GM04504 (cell line): ENCODE results near the gene TPST1.
"Not testable (repeated sequence)": the region's sequence is repeated elsewhere in the genome, so short reads cannot be mapped to it uniquely, and the experiment has no call there.

Experiments
- DNase-seq: peaks from one replicate; pipeline ENCODE4 v3.0.0-alpha.2; 2012; ENCODE audit warnings: low read depth

The TPST1 gene

DNA sequence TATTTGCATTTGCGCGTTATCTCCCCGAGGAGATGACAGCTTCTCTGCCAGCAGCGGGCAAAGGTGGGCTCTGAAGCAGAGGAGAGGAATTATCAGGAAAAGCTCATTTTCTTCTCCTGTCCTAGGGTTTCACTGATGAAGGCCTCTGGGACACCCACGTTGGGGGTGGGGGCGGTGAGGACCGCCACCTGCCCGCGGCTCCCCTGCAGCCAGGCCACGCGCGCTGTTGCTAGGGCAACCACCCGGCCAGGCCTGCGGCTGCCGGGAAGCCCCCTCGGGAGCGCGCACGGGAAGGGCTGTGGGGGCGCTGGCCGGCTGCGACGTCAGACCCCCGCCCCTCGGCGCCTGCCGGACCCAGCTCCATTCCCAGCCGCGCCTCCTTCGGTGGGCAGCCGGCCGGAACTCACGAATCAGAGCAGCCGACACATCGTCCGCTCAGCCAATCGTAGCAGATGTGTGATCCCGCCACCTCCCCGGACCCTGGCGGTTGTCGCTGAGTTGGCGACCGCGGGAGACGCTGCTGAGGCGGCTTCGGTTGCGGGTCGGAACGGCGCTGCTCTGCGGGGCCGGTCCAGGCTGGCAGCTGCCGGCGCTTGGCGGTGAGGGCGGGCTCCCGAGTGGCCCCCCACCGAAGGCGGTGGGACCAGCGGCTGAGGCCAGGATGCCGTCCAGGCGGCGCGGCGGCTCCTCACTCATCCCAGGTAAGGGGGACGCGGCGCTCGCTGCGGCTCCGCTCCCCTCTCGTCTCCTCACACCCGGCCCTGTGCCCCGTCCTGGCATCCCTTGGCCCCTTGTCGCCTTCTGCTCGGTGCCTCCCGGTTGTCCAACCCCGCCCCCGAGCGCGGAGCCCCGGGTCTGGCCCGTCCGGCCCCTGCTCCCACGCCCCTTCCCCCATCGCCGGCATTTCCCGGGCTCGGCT lies at the start of gene TPST1:
Gene TPST1 (plus strand): TSS at position 513 of the 919 bp plus-strand sequence. CDS start 35,092 bp downstream, outside the sequence.
- peak; percentile 50 for DNase-seq

DNA sequence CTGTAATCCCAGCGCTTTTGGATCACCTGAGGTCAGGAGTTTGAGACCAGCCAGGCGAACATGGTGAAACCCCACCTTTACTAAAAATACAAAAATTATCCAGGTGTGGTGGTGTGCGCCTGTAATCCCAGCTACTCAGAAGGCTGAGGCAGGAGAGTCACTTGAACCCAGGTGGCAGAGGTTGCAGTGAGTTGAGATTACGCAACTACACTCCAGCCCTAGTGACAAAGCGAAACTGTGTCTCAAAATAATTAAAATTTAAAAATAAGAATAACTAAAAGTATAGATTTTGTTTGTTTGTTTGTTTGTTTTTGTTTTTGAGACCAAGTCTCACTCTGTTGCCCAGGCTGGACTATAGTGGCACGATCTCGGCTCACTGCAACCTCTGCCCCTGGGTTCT lies 49.1 kb upstream of the TPST1 start:
- DNase-seq, result not testable (repeated sequence)

DNA sequence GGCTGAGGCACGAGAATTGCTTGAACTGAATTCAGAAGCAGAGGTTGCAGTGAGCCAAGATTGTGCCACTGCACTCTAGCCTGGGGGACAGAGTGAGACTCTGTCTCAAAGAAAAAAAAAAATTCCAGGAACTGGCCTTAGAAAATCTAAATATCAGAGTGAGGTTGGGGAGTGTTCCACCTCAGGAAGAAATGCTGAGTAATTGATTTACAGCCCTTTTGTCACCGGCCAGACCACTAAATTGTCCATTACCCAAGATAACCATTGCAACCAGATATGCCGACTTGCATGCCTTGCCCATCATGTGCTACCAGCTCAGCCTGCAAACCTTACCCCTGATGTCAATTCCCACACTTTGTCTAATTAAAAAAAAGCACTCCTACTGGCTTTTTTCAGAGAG lies 48.1 kb upstream of the TPST1 start:
- DNase-seq, result no peak

DNA sequence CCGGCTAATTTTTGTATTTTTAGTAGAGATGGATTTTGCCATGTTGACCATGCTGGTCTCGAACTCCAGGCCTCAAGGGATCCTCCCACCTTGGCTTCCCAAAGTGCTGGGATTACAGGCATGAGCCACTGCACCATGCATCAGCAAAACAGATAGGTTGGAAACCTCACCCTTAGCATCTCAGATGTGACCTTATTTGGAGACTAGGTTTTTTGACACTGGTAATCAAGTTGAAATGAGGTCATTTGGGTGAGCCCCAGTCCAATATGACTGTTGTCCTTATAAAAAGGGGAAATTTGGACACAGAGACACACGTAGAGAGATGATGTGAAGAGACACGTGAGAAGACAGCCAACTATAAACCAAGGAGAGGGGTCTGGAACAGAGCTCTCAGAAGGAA lies 42.5 kb upstream of the TPST1 start:
- no peak for DNase-seq

DNA sequence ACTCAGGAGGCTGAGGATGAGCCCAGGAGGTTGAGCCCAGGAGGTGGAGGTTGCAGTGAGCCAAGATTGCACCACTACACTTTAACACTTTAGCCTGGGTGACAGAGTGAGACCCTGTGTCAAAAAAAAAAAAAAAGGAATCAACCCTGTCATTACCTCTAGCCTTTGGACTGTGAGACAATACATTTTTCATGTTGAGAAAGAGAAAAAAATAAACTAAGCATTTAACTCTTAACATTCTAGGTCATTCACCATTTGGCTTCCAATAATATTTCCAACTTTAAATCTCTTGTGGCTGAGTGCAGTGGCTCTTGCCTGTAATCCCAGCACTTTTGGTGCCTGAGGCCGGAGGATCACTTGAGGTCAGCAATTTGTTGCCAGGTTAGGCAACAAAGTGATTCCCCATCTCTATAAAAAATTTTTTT lies 41.9 kb upstream of the TPST1 start:
- DNase-seq, result no peak

DNA sequence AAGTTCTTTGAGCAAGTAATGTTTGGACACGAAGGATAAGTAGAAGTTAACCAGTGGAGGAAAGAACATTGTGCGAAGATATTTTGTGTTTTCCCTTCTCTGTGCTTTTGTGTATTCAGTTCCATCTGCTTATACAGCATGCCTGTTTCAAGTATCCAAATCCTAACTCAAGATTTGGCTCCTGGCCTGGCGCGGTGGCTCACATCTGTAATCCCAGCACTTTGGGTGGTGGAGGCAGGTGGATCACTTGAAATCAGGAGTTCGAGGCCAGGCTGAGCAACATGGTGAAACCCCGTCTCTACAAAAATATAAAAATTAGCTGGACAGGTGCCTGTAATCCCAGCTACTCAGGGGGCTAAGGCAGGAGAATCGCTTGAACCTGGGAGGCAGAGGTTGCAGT lies 40.8 kb upstream of the TPST1 start:
- DNase-seq, result no peak

DNA sequence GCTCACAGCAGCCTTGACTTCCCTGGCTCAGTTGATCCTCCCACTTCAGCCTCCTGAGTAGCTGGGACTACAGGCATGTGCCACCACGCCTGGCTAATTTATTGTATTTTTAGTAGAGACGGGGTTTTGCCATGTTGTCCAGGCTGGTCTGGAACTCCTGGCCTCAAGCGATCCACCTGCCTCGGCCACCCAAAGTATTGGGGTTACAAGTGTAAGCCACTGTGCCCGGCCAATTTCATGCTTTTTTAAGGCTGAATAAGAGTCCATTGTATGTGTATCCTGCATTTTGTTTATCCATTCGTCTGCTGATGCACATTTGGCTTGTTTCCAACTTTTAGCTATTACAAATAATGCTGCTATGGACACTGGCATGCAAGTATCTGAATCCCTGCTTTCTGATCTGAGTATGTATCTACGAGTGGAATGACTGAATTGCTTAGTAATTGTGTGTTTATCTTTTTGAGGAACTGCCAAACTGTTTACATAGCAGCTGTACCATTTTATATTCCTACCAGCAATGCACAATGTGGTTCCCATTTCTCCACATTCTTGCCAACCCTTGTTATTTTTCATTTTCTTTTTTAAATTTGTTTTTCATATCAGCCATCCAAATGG lies 37.3 kb upstream of the TPST1 start:
- peak; percentile 42 for DNase-seq

DNA sequence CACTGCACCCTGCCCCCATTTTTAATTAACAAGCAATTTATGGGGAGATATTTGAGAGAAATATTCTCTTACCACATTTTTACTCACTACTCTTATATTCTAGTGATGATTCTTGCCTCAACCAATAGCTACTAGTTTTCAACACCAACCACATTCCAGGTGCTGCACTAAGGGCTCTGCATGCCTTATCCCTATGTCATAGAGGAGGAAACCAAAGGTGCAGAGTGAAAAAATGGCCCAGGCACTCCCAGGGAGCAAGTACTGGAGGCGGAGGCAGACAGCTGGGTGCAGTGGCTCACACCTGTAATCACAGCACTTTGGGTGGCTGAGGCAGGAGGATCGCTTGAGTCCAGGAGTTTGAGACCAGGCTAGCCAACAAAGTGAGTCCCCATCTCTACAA lies 35.5 kb upstream of the TPST1 start:
- no peak for DNase-seq

DNA sequence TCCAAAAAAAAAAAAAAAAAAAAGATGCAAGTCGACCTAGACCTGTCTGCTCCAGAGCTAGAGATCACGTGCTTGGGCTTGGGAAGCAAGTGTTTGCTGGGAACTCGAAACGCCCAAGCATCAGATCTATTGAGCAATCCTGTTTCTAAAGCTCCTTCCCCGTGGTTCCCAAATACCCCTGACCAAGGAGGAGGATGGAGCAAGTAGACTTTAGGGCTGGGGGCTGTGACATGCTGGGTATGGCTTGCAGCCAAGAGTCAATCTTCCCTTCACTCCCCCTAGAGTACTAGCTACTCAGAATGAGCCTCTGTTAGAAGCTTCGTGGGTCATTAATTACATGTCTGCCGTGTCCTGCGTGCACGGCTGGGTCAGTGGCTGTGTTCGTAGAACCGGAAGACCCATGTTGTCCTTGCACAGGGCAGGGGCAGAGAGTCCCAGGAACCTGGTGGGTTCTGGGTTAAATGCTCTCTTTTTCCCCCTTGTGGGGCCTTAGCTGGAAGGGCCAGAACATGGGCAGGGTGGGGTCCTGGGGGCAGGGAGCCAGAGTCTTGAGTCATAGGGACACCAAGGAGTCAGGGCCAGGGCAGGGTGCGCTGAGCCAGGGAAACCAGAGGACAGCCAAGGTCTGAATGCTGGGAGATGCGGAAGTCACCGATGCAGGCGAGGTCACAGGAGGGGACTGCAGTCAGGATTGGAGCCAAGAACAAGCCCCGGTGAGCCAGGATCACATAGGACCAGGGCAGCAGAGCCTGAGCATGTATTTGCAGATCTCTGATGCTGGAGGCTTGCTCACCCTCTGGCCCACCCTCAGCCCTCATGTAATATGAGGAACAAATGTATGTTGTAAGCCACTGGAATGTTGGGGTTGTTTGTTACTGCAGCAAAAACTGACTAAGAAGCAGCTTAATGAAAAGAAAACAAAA lies 34.6 kb upstream of the TPST1 start:
- no peak for DNase-seq

DNA sequence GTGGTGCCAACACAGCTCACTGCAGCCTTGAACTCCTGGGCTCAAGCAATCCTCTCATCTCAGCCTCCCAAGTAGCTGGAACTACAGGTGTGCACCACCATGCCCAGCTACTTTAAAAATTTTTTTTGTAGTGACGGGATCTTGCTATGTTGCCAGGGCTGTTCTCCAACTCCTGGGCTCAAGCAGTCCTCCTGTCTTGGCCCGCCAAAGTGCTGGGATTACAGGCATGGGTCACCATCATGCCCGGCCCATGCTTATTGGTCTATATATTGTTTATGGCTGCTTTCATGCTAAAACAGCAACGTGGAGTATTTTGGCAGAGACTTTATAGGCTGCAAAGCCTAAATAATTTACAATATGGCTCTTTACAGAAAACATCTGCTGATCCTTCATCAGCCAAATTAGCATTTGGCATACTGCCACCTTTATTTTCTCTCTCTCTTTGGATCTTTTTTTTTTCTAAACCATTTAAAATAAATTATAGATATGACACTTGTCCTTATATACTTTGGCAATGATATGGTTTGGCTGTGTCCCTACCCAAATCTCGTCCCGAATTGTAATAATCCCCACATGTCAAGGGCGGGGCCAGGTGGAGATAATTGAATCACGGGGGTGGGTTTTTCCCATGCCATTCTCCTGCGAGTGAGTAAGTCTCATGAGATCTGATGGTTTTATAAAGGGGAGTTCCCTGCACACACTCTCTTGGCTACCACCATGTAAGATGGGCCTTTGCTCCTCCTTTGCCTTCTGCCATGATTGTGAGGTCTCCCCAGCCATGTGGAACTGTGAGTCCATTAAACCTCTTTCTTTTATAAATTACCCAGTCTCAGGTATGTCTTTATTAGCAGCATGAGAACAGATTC lies 32.4 kb upstream of the TPST1 start:
- DNase-seq, result not testable (repeated sequence)

DNA sequence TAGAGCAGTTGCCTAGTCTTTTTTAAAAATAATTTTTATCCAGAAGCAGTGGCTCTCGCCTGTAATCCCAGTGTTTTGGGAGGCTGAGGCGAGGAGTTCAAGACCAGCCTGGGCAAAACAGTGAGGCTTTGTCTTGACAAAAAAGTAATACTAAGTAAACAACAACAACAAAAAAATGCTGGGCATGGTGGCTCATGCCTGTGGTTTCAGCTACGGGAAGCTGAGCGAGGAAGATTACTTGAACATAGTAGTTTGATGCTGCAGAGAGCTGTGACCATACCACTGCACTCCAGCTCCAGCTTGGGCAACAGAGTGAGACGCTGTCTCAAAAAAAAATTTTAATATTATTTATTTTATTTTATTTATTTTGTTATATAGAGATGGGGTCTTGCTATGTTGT lies 31.3 kb upstream of the TPST1 start:
- no peak for DNase-seq

DNA sequence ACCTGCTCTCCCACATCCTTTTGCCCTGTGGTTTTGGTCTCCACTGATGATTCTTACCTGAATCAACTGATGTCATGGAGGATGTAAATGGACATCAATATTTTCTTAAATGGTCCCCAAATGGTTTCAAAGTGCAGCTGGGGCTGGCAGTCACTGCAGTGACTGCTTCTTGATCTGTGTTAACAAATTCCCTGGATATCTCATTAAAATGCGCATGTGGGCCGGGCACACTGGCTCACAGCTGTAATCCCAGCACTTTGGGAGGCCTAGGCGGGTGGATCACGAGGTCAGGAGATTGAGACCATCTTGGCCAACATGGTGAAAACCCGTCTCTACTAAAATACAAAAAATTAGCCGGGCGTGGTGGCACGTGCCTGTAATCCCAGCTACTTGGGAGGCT lies 30.1 kb upstream of the TPST1 start:
- not testable (repeated sequence) for DNase-seq

DNA sequence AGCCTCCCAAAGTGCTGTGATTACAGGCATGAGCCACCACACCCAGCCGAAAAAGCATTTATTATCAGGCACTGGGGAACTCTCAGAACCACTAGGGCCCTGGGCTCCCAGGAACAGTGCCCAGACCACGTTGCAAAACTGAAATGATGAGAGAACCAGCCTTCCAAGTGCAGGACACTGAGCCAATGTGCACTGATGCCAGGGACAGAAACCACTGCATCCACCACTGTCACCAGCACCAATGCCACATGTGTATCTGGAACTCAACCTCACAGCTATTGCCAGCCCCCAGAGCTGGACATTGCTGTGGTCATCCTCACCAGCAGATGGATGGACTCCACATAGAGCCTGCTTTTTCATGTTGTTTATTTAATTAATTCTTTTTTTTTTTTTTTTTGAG lies 28.2 kb upstream of the TPST1 start:
- no peak for DNase-seq

DNA sequence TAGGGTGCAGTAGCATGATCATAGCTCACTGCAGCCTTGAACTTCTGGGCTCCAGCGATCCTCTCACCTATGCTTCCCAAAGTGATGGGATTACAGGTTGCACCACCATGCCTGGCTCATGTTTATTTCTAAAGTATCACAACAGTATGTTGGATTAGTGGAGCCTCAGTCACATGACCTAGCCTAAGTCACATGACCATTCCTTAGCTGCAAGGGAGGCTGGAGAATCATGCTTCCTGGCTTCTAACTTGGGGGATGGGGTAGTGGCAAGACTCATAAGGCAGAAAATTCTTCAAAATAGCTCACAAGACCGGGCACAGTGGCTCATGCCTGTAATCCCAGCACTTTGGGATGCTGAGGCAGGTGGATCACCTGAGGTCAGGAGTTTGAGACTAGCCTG lies 26.9 kb upstream of the TPST1 start:
- DNase-seq, result no peak

DNA sequence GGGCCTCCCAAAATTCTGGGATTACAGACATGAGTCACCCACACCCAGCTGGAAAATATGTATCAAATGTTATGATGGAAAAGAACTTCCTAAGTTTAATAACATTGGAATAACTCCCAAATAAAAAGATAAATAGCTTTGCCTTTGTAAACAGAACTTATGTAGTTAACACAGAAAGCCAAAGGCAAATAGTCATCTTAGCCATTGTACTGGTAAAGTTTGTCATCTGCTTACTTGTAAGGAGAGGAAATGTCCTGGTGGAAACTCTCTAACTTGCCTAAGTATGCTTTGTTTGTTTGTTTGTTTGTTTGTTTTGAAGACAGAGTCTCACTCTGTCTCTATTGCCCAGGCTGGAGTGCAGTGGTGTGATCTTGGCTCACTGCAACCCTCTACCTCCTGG lies 23.8 kb upstream of the TPST1 start:
- DNase-seq, result no peak

DNA sequence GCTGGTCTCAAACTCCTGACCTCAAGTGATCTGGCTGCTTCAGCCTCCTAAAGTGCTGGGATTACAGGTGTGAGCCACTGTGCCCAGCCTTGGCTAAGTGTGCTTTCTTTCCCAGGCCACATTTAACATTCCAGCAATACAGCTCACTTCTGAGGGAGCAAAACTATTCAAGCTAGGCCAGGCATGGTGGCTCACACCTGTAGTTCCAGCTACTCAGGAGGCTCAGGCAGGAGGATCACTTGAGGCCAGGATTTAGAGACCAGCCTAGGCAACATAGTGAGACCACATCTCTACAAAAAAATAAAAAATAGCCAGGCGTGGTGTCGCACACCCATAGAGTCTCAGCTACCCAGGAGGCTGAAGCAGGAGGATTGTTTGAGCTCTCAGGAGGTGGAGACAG lies 23.3 kb upstream of the TPST1 start:
- no peak for DNase-seq

DNA sequence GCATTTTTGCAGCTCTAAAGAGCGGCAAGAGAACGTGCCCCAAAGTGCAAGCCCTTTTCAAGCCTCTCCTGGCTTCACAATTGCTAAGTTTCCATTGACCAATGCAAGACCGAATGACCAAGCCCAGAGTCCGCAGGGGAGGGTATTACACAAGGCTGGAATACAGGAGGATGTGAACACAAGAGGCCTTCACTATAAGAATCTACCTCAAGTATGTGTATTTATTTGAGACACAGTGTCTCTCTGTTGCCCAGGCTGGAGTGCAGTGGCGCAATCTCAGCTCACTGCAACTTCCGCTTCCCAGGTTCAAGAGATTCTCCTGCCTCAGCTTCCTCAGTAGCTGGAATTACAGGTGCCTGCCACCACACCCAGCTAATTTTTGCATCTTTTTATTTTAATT lies 22.2 kb upstream of the TPST1 start:
- no peak for DNase-seq

DNA sequence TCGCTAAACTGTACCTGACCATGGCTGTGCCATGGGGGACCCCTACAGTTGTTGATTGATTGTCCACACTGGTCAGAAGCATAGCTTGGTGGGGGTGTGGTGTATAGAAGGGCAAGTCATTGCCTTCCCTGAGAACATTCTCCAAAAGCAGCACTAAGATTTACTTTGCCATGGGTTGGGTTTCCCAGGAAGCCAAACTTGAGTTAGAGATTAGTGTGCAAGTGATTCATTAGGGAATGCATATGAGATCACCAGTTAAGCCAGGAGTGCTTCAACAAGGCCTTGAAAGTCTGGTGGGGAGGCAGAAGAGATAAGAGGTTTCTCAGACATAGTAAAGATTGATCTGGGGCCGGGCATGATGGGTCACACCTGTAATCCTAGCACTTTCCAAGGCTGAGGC lies 21.4 kb upstream of the TPST1 start:
- DNase-seq, result peak; percentile 76

DNA sequence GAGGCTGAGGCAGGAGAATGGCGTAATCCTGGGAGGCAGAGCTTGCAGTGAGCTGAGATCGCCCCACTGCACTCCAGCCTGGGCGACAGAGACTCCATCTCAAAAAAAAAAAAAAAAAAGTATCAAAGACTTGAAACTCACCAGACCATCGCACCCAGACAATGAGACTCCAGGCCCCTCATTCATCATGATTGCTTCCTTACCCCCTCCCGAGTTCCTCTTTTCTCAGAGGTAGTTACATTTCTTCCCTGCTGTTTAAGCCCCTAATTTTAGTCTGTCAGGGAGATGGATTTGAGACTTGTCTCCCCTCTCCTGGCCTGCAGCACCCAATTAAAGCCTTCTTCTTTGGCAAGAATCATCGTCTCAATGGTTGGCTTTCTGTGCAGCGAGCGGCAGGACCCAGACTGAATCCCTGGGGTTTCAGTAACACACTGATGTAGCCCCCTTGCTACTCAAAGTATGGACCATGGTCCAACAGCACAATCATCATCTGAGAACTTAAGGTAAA lies 19.4 kb upstream of the TPST1 start:
- no peak for DNase-seq

DNA sequence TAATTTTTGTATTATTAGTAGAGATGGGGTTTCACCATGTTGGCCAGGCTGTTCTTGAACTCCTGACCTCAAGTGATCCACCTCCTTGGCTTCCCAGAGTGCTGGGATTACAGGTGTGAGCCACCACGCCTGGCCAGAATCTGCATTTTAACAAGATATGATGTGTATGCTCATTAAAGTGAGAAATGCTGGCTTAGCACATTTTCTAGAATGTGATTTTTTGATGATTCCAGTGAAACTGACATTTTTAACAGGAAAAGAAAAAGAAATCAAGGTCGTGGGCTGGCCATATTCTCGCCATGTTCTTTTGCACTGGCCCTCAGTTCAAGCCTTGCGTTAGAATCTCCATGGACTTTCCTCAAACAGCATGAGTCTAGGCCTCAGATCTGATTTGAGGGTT lies 18.1 kb upstream of the TPST1 start:
- DNase-seq, result no peak

DNA sequence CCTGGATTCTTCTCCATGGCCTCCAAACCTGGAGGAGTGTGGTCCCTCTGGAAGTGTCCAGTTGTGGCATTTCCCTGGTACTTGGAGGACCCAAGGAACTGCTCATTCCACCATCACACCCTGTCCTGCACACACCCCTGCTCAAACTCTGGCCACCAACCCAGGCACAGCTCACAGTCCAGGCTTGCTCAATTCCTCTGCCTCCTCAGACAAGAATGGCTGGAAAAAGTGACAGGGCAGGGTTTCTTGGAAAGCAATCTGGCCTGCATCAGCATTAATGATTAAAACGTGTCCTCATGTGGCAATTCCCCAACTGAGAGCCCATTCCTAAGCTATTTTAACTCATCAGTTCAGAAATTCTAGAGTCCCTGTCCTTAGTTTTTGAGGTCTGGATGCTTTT lies 17.2 kb upstream of the TPST1 start:
- DNase-seq, result peak; percentile 85
